ES-I3 (cell line): ENCODE measurements around the gene RRH.
"Not testable (repeated sequence)": the region's sequence is repeated elsewhere in the genome, so short reads cannot be mapped to it uniquely, and the experiment has no call there.

Source experiments
- H3K36me3 ChIP-seq: 2 replicates; pipeline ENCODE4 v1.6.1; 2013; ENCODE audit warnings: mild to moderate bottlenecking, low read length, control low read depth, moderate library complexity; ENCODE audit not compliant: insufficient read depth
- H3K4me1 ChIP-seq: 2 replicates; pipeline ENCODE4 v1.6.1; 2013; ENCODE audit warnings: mild to moderate bottlenecking, control low read depth, low read length; ENCODE audit not compliant: insufficient read depth
- H3K9ac ChIP-seq: 2 replicates; pipeline ENCODE4 v1.6.1; 2013; ENCODE audit warnings: low read depth, mild to moderate bottlenecking, low read length, moderate library complexity
- H3K9me3 ChIP-seq: 2 replicates; pipeline ENCODE4 v1.6.1; 2013; ENCODE audit warnings: mild to moderate bottlenecking, low read length, moderate library complexity; ENCODE audit not compliant: control insufficient read depth, insufficient read depth

Gene RRH

DNA sequence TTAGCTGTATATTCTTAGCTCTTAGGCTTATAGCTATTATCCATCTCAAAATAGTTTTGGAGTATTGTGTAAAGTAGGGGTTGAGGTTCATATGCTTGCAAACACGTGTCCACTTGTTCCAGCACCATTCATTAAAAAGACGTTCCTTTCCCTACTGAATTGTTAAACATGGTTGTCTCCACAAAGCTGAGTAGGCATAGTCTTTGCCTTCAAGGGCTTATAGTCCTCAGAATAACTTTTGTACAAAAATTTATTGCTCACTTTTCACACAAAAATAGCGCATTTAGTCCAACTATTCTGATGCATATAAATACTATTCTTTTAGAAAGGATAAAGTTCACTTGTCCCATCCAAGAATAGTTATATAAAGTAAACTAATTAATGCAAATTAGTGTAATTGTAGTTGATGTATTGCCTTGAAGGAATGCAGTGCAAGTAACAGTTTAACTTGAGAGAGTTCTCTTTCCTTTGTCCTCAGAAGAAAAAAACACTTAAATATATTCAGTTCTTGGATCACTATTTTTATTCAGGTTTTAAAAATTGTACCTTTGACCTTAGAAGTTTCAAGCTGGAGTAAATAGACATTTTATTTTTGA lies 34.2 kb downstream of the RRH start:
- Histone ChIP-seq H3K9ac (no peak overlapping the region), H3K36me3 (no peaks in the 10 kb centered on the region), H3K9me3 (no peaks in the 10 kb centered on the region), H3K4me1 (no peaks in the 10 kb centered on the region)

- H3K4me1 ChIP-seq, result no peaks in the 10 kb centered on the region
- no peaks in the 10 kb centered on the region for H3K36me3 ChIP-seq
- no peak overlapping the region for H3K9ac ChIP-seq
- H3K9me3 ChIP-seq, result no peaks in the 10 kb centered on the region
Measured at GRCh38 chr4:109864134-109864533, 36.4 kb downstream of the RRH start.

DNA sequence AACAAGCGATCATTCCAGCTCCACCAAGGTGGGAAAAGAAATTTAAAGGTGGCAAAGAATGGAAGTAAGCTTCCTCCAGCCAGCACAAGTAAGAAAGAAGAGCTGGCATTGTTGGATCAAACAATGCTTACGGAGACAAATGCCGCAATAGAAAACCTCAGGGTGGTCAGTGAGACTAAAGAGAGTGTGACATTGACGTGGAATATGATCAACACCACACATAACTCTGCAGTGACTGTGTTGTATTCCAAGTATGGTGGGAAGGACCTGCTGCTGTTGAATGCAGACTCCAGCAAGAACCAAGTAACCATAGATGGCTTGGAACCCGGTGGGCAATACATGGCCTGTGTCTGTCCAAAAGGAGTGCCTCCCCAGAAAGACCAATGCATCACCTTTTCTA lies 42.3 kb downstream of the RRH start:
- no peak overlapping the region for H3K9ac ChIP-seq
- H3K4me1 ChIP-seq, result no peaks in the 10 kb centered on the region
- H3K9me3 ChIP-seq, result no peaks in the 10 kb centered on the region
- H3K36me3 ChIP-seq, result no peaks in the 10 kb centered on the region

- H3K9me3 ChIP-seq, result no peaks in the 10 kb centered on the region
- no peak overlapping the region for H3K9ac ChIP-seq
- no peaks in the 10 kb centered on the region for H3K36me3 ChIP-seq
- no peaks in the 10 kb centered on the region for H3K4me1 ChIP-seq
Measured at GRCh38 chr4:109872065-109872464, 44.3 kb downstream of the RRH start.

DNA sequence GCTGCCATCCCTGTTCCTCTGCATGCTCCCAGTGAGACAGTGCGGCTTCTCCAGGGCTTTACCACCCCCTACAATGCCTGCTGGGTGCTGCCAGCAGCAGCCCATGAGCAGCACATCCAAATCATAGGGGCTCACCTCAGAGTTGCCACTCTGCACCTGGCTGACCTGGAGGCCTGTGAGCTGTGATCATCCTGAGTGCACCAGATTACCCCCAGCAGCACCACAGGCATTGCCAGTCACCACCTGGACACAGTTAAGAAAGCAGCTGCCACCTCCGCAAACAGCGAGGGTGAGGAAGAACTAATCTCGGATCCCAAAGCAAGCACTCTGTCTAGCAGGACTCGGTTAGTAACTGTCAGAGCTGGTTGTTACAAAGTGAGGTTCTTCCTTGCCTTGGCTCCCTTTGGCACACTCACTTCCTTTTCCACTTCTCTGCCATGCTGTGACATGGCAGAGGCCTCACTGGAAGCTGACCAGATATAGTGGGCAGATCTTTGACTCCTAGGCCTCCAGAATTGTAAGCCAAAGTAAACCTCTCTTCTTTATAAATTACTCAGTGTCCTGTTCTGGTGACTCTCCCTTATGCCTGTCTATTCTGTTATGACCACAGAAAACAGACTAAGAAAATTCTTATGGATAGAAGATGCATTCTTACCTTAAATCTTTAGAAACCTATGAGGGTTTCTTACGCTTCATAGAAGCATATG lies 45.3 kb downstream of the RRH start:
- no peak overlapping the region for H3K9ac ChIP-seq
- no peaks in the 10 kb centered on the region for H3K36me3 ChIP-seq
- H3K9me3 ChIP-seq, result no peaks in the 10 kb centered on the region
- no peaks in the 10 kb centered on the region for H3K4me1 ChIP-seq

DNA sequence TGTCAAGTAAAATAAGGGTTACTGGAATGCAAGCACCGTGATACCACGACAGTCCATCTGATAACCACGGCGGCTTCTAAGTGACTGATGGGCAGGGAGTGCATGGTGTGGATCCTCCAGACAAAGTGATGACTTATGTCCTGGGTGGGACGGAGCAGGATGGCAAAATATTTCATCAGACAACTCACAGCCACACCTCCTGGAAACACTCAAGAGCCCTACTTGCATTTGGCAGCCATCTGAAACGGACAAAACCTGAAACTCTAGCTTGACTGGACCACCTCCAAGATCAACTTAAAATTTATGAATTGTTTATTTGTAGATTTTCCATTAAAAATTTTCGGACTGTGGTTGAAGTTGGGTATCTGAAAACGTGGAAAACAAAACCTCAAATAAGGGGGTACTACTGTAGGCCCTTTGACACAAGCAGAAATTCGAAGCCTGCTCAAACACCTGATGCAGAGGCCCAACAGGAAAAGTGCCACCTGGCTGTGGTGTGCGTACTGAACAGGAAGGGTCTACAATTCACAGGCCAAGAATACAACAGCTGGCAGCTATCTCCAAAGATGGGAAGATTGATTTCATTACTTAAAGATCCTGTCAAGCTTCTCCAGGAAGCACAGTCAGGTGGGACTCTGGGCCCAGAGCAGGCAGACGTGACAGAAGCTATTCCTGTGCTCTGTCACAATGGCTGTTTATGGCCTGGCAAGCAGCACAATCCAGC lies 46.2 kb downstream of the RRH start:
- no peak overlapping the region for H3K9ac ChIP-seq
- no peaks in the 10 kb centered on the region for H3K36me3 ChIP-seq
- no peaks in the 10 kb centered on the region for H3K4me1 ChIP-seq
- H3K9me3 ChIP-seq, result no peaks in the 10 kb centered on the region

- H3K9ac ChIP-seq, result no peak overlapping the region
- no peaks in the 10 kb centered on the region for H3K4me1 ChIP-seq
- no peaks in the 10 kb centered on the region for H3K9me3 ChIP-seq
- H3K36me3 ChIP-seq, result no peaks in the 10 kb centered on the region
Measured at GRCh38 chr4:109875106-109875505, 47.3 kb downstream of the RRH start.

DNA sequence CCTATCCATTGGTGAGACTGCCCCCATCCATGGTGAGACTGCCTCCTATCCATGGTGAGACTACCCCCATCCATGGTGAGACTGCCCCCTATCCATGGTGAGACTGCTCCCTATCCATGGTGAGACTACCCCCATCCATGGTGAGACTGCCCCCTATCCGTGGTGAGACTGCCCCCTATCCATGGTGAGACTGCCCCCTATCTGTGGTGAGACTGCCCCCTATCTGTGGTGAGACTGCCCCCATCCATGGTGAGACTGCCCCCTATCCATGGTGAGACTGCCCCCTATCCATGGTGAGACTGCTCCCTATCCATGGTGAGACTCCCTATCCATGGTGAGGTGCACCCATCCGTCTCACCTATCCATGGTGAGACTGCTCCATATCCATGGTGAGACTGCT lies 47.8 kb downstream of the RRH start:
- not testable (repeated sequence) for H3K9ac ChIP-seq, H3K9me3 ChIP-seq, H3K36me3 ChIP-seq, H3K4me1 ChIP-seq

- no peak overlapping the region for H3K9ac ChIP-seq
- H3K36me3 ChIP-seq, result no peaks in the 10 kb centered on the region
- no peaks in the 10 kb centered on the region for H3K9me3 ChIP-seq
- H3K4me1 ChIP-seq, result no peaks in the 10 kb centered on the region
Measured at GRCh38 chr4:109876634-109877265, 49.0 kb downstream of the RRH start.

GRCh38 chr4:109877400-109877799 lies 49.6 kb downstream of the RRH start:
- Histone ChIP-seq H3K9ac (no peak overlapping the region), H3K9me3 (no peaks in the 10 kb centered on the region), H3K4me1 (no peaks in the 10 kb centered on the region), H3K36me3 (no peaks in the 10 kb centered on the region)

DNA sequence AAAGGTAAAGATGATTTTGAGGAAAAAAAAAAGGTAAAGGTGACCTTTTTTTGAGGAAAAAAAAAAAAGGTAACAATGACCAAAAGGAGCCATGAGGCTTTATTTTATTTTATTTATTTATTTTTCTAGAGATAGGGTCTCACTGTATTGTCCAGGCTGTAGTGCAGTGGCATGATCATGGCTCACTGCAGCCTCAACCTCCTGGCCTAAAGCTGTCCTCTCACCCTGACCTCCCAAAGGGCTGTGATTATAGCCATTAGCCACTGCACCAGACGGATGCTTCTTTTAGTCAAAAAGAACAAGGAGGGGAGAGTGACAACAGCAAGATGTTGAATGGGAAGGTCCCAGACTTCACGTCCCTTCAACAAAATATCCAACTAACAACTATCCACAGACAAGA lies 50.6 kb downstream of the RRH start:
- H3K36me3 ChIP-seq, result no peaks in the 10 kb centered on the region
- no peak overlapping the region for H3K9ac ChIP-seq
- no peaks in the 10 kb centered on the region for H3K4me1 ChIP-seq
- H3K9me3 ChIP-seq, result no peaks in the 10 kb centered on the region

DNA sequence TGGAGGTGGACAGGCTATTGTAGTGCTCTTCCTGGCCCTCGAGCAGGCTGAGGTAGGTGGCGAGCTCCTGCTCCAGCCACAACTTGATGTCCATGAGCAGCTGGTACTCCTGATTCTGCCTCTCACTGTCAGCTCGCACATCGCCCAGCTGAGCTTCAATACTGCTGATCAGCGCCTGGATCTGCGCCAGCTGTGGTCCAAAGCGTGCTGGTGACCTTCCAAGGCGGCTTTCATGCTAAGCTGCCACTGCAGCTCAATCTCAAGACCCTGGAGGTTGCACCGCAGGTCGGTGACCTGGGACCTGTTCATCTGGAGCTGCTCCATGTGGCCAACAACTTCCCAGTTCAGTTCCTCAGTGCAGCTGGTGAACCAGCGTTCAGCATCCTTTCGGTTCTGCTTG lies 51.3 kb downstream of the RRH start:
- H3K9me3 ChIP-seq, result no peaks in the 10 kb centered on the region
- no peak overlapping the region for H3K9ac ChIP-seq
- no peaks in the 10 kb centered on the region for H3K4me1 ChIP-seq
- no peaks in the 10 kb centered on the region for H3K36me3 ChIP-seq

DNA sequence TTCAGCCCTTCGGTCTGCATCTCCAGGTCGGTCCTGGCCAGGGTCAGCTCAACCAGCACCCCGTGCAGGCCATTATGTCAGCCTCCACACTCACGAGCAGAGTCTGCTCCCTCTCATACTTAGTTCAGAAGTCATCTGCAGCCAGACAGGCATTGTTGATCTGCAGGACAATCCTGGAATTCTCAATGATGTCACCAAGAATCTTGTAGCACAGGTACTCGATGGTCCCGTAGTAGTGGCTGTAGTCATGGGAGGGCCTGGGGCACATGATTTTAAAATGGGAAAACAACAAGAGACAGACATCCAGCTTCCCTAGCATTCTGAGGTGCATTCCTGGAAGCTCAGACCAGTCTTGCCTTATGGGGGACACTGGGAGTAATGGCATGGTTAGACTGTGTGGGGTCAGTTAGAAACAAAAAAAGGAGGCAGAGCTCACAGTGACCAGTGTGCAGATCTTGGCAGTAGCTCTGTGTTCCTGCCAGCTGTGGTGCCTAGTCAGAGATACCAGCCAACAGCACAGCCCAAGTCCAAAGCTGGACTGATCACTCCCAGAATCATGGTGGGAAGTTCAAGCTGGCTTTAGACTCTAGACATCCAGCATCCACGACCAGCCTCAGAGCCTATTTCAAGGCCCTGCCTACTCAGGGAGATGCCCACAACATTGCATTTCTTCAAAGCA lies 52.0 kb downstream of the RRH start:
- Histone ChIP-seq H3K9ac (no peak overlapping the region), H3K4me1 (no peaks in the 10 kb centered on the region), H3K9me3 (no peaks in the 10 kb centered on the region), H3K36me3 (no peaks in the 10 kb centered on the region)

GRCh38 chr4:109886303-109886702 lies 58.5 kb downstream of the RRH start:
- H3K9ac ChIP-seq, result no peak overlapping the region
- H3K4me1 ChIP-seq, result no peaks in the 10 kb centered on the region
- no peaks in the 10 kb centered on the region for H3K9me3 ChIP-seq
- H3K36me3 ChIP-seq, result no peaks in the 10 kb centered on the region
